HG03025 (cell line): Measurements from ENCODE around the gene MED1.
"Not testable (repeated sequence)": the region's sequence is repeated elsewhere in the genome, so short reads cannot be mapped to it uniquely, and the experiment has no call there.

Experiments used
- ATAC-seq: cut with Tn5 transposase; IDR thresholded peaks from one replicate; pipeline ENCODE4 v1.9.1; 2021; ENCODE audit warnings: mild to moderate bottlenecking, moderate library complexity; ENCODE audit not compliant: unreplicated experiment, low FRiP score

Gene MED1

GRCh38 chr17:39443326-39443725, 7.7 kb downstream of the MED1 start:
- no peak for ATAC-seq

DNA sequence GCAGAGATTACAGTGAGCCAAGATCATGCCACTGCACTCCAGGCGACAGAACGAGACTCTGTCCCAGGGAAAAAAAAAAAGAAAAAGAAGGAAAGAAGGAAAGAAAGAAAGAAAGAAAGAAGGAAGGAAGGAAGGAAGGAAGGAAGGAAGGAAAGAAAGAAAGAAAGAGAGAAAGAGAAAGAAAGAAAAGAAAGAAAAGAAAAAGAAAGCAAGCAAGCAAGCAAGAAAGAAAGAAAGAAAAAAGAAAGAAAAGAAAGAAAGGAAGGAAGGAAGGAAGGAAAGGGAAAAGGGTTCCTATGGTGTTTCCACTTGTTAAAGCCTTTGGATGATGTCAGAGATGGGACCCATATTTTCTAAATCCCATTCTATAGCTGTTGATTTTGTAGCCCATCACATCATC, 11.2 kb downstream of the MED1 start:
- ATAC-seq, result not testable (repeated sequence)

DNA sequence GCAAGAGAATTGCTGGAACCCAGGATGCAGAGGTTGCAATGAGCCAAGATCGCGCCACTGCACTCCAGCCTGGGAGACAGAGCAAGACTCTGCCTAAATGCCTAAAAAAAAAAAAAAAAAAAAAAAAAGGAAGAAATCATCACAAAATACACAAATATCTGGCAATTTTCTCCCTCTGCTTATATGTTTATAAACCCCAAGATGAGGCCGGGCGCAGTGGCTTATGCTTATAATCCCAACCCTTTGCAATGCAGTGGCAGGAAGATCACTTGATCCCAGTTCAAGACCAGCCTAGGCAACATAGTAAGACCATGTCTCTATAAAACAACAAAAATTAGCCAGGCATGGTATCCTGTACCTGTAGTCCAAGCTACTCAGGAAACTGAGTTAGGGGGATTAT, 21.5 kb downstream of the MED1 start:
- no peak for ATAC-seq

GRCh38 chr17:39416141-39416540, 34.9 kb downstream of the MED1 start:
- no peak for ATAC-seq

- no peak for ATAC-seq
These were observed 40.8 kb downstream of the MED1 start for GRCh38 chr17:39410279-39410678.

DNA sequence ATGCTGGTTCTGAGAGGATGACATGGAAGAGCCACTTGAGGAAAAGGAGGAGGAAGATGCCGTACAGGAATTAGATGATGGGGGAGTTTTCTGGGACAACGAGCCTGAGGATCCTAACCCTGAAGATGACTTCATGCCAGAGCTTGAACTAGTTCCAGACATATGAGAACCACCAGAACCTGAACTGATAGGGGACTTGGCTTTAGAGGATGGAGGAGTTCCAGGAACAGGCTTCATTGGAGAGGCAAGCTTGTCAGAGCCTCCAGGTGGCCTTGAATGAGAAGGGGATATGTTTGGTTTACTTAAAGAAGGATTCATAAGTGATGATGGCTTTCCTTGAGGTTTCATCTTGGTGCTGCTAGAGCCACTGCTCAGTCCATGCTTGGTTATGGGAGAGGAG, 42.7 kb downstream of the MED1 start:
- ATAC-seq, result no peak

GRCh38 chr17:39406951-39407350, 44.1 kb downstream of the MED1 start:
- no peak for ATAC-seq

- no peak for ATAC-seq
These were observed 45.6 kb downstream of the MED1 start for GRCh38 chr17:39405436-39405835.

DNA sequence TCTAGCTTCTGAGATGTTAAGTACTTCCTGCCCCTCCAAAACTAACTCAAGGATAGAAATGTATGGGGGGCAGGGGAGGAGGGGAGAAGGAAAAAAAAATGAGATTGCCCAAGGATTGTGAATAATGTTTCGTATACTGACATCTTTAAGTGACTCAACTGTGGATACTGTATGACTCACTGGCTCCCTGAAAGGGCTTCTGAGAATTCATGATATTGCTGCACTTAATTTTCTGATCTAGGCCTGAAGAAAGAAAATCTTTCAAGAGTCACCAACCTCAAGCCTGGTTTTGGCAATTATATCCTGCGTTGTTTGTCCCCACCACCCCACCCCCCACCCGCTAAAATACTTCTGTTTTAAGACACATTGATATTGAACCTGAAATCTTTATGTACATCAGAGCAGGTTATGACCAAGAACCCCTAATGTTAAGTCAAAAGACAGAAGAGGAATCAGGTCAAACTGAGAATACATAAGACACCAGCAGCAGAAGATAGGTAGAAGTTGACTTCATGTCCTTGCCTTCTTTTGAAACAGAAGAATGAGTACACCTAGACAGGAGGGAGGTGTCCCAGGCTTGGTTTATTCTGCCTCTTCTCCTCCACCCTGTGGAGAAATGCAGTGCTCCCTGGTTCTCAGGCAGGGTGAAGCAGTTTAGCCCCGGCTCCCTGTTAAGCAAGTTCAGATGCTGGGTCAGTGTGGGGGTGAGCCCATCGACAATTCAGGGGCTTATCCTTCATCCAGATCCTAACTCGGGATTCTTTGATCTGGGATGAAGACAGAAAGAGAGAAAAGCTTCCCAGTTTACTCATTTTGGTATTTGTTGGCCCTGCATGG, 46.3 kb downstream of the MED1 start:
- ATAC-seq, result no peak

GRCh38 chr17:39402890-39403605, 48.0 kb downstream of the MED1 start:
- ATAC-seq, result no peak

GRCh38 chr17:39402244-39402889, 48.7 kb downstream of the MED1 start:
- peak; percentile 46 for ATAC-seq

DNA sequence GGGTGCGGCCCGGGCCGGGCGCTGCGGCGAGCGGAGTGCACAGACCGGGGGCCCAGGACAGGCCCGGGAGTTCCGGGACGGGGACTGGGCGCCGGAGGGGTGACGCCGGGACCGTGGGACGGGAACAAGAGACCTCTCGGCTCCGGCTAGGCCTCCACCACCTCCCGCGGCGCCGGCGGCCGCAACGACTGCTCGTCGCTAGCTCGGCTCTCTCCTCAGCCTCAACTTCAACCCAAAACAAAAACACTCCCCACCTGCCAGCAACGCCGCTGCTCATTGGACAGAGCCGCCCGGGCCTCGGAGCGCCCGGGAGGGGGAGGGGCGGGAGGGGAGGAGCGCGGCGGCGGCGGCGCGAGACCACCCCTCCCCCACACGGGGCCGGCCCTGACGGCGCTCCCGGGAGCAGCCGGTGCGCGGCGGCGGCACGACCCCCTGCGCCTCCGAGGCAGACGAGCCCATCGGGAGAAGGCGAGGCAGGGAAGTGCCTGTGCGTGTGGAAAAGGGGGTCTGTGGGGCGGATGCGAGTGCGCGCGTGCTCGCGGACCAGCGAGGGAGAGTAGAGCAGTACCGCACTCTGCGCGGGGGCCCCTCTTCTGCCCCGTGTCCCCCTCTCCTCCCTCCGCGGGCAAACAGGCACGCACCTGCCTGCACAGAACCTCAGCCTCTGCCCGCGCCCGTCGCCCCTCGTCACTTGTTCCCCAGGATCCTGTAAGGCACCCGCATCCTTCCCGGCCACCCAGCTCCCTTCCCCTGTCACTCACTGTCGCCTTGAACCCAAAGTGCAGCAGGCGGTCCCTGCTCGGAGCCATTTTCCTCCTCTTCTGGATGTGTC, 49.4 kb downstream of the MED1 start, which contains the start of gene FBXL20:
Gene FBXL20, minus strand, starts transcription at position 215 of the 832 bp plus-strand sequence. CDS start 224 bp downstream, outside the sequence.
- ATAC-seq, result peak; percentile 59

- ATAC-seq, result peak; percentile 9
These were observed 50.3 kb downstream of the MED1 start for GRCh38 chr17:39400547-39401411.

GRCh38 chr17:39399791-39400190, 51.3 kb downstream of the MED1 start:
- no peak for ATAC-seq

- ATAC-seq, result no peak
These were observed 57.3 kb downstream of the MED1 start for GRCh38 chr17:39393736-39394135.

DNA sequence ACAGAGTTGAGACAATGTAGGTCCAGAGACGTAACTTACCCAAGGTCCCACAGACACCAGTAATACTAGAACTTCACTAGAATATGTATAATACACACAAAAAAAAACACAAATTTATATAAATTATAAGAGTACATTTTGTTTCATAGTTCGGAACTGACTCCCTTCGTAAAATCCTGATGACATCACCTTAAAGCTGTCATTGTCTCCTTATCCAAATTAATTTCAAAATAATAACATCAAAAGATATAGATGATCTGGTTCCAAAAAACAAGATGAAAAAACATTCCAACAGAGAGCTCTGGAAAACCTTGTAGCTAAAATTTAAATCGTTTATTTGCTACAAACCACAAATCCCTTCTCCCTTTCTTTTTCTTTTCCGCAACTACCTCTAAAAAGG, 59.6 kb downstream of the MED1 start:
- no peak for ATAC-seq

DNA sequence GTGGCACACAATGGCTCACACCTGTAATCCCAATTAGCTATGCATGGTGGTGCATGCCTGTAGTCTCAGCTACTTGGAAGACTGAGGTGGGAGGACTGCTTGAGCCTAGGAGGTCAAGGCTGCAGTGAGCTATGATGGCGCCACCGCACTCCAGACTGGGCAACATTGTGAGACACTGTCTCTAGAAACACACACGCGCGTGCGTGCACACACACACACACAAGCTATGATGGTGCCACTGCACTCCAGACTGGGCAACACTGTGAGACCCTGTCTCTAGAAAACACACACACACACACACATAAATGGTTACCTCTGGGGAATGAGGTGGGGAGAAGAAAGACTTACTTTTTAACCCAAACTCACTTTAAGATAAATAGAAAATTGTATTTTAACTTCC, 66.0 kb downstream of the MED1 start:
- no peak for ATAC-seq

DNA sequence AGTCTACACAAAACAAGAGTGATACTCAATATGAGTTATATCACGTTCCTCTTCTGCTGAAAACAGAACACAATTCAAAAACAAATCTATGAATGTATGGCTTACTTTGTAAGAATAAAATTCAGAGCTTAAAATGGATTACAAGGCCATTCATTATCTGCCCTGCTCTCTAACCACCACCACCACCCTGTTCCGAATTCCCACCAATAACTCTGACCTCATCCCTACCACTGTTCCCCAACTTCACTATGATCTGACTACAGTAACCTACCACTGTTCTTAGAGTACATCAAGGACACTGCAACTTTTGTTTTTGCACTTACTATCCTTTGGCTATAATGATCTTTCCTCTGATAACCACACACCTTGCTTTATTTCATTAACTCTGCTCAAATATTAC, 70.9 kb downstream of the MED1 start:
- ATAC-seq, result no peak

DNA sequence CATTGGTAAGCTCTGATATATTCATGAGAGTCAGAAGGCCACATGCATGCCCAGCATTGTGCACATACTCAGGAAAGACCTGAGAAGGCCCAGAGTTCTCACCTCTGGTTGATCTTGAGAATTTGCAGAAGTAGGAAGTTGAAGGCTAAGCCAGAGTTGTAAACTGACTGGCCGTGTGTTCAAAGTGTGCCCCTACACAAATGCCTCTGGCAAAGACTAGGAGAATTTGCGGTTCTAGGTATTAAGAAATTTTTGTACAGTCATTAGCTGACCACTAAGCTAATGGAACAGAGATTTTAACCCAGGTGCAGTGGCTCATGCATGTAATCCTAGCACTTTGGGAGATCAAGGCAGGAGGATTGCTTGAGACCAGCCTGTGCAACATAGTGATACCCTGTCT, 74.6 kb downstream of the MED1 start:
- ATAC-seq, result no peak
